Measurements from ENCODE around the gene CRYL1.

Gene CRYL1

GRCh38 chr13:20441879-20442278, 83.8 kb downstream of the CRYL1 start:
- no peak overlapping the region for H3K4me2 ChIP-seq (ENCODE audit: low read length)
- no peaks in the 10 kb centered on the region for H3F3A ChIP-seq (ENCODE audit: control insufficient read depth, insufficient read depth)
- TF ChIP-seq EZH2phosphoT487 (IDR thresholded peaks at IDR 0.05; ENCODE audit: borderline replicate concordance, low read length) (no peak), CTCF (IDR thresholded peaks at IDR 0.05; ENCODE audit: low read depth, low read length, poor library complexity, severe bottlenecking) (no peak)
- no peaks in the 10 kb centered on the region for H3K9me3 ChIP-seq (ENCODE audit: control insufficient read depth, insufficient read depth, low read length)
- H3K27me3 ChIP-seq (ENCODE audit: control insufficient read depth, low read length), result peaks cover 10% of the 10 kb centered on the region; the same call in 1 of the 2 replicates
- no peak overlapping the region for H3K27ac ChIP-seq (ENCODE audit: low read depth, low read length)
- H3K4me1 ChIP-seq (ENCODE audit: control insufficient read depth, low read length), result no peaks in the 10 kb centered on the region
- no peaks in the 10 kb centered on the region for H4K20me1 ChIP-seq (ENCODE audit: control insufficient read depth, insufficient read depth, low read depth, low read length)
- no peaks in the 10 kb centered on the region for H3K36me3 ChIP-seq (ENCODE audit: control insufficient read depth, low read length)
- no peaks in the 10 kb centered on the region for H3K79me2 ChIP-seq (ENCODE audit: control insufficient read depth, low read length)
- no peaks in the 10 kb centered on the region for H3K9me2 ChIP-seq (replicated peaks; ENCODE audit: control insufficient read depth, low read length)
- no peak overlapping the region for H3K4me3 ChIP-seq (ENCODE audit: low read length)

GRCh38 chr13:20441056-20441455, 84.6 kb downstream of the CRYL1 start:
- H3K9me2 ChIP-seq (replicated peaks; ENCODE audit: control insufficient read depth, low read length), result no peaks in the 10 kb centered on the region
- H4K20me1 ChIP-seq (ENCODE audit: control insufficient read depth, insufficient read depth, low read depth, low read length), result no peaks in the 10 kb centered on the region
- no peaks in the 10 kb centered on the region for H3K36me3 ChIP-seq (ENCODE audit: control insufficient read depth, low read length)
- TF ChIP-seq EZH2phosphoT487 (IDR thresholded peaks at IDR 0.05; ENCODE audit: borderline replicate concordance, low read length) (no peak), CTCF (IDR thresholded peaks at IDR 0.05; ENCODE audit: low read depth, low read length, poor library complexity, severe bottlenecking) (no peak)
- no peaks in the 10 kb centered on the region for H3K79me2 ChIP-seq (ENCODE audit: control insufficient read depth, low read length)
- H3K27me3 ChIP-seq (ENCODE audit: control insufficient read depth, low read length), result peaks cover 10% of the 10 kb centered on the region; the same call in 1 of the 2 replicates
- no peaks in the 10 kb centered on the region for H3F3A ChIP-seq (ENCODE audit: control insufficient read depth, insufficient read depth)
- H3K9me3 ChIP-seq (ENCODE audit: control insufficient read depth, insufficient read depth, low read length), result no peaks in the 10 kb centered on the region
- no peak overlapping the region for H3K27ac ChIP-seq (ENCODE audit: low read depth, low read length)
- no peak overlapping the region for H3K4me3 ChIP-seq (ENCODE audit: low read length)
- no peak overlapping the region for H3K4me2 ChIP-seq (ENCODE audit: low read length)
- H3K4me1 ChIP-seq (ENCODE audit: control insufficient read depth, low read length), result no peaks in the 10 kb centered on the region

GRCh38 chr13:20439261-20439660, 86.4 kb downstream of the CRYL1 start:
- Histone ChIP-seq H3K4me1 (ENCODE audit: control insufficient read depth, low read length) (no peaks in the 10 kb centered on the region), H3K27me3 (ENCODE audit: control insufficient read depth, low read length) (peaks cover 10% of the 10 kb centered on the region; the same call in 1 of the 2 replicates), H3K79me2 (ENCODE audit: control insufficient read depth, low read length) (no peaks in the 10 kb centered on the region), H4K20me1 (ENCODE audit: control insufficient read depth, insufficient read depth, low read depth, low read length) (no peaks in the 10 kb centered on the region), H3K27ac (ENCODE audit: low read depth, low read length) (no peak overlapping the region), H3F3A (ENCODE audit: control insufficient read depth, insufficient read depth) (no peaks in the 10 kb centered on the region), H3K4me2 (ENCODE audit: low read length) (no peak overlapping the region), H3K9me2 (replicated peaks; ENCODE audit: control insufficient read depth, low read length) (no peaks in the 10 kb centered on the region), H3K36me3 (ENCODE audit: control insufficient read depth, low read length) (no peaks in the 10 kb centered on the region), H3K4me3 (ENCODE audit: low read length) (no peak overlapping the region), H3K9me3 (ENCODE audit: control insufficient read depth, insufficient read depth, low read length) (no peaks in the 10 kb centered on the region)
- TF ChIP-seq CTCF (IDR thresholded peaks at IDR 0.05; ENCODE audit: low read depth, low read length, poor library complexity, severe bottlenecking), result no peak
- TF ChIP-seq EZH2phosphoT487 (IDR thresholded peaks at IDR 0.05; ENCODE audit: borderline replicate concordance, low read length), result no peak
